ENCODE measurements around the gene RAC2. TPM values are rescaled to one million over a fixed set of nuclear protein-coding genes. Genes with fewer than 3 reads are reported as not detected.

The RAC2 gene
- total RNA-seq, 1 donor from 2014 or later = 6.3 TPM

DNA sequence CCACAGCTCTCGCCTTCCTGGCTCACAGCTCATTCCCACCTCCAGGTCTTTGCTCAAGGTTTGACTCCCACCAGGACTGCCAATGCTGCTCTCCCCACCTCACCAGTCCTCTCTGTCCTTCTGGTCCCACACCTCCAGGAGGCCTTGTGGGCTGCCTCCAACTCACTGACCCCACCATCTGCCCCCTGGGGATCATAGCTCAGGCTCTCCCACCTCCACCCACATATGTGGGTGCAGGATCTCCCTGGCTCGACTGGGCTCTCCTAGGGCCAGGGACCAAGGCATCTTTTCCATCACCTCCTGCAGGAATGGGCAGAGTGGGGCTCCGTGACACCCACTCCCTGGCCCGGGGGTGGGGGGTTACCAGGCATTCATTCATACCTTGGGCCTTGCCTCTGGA lies 18.0 kb downstream of the RAC2 start:
- FAIRE-seq = no peak
- Histone ChIP-seq H3K27me3 (ENCODE audit: control insufficient read depth, insufficient read depth, low read length) (no peaks in the 10 kb centered on the region), H3K4me3 (ENCODE audit: low read depth, low read length) (no peak overlapping the region), H3K36me3 (ENCODE audit: control insufficient read depth, insufficient read depth, low read length) (peaks cover 5% of the 10 kb centered on the region)
- DNase-seq (ENCODE audit: low read depth) = no peak
- TF ChIP-seq, protein P1, sequence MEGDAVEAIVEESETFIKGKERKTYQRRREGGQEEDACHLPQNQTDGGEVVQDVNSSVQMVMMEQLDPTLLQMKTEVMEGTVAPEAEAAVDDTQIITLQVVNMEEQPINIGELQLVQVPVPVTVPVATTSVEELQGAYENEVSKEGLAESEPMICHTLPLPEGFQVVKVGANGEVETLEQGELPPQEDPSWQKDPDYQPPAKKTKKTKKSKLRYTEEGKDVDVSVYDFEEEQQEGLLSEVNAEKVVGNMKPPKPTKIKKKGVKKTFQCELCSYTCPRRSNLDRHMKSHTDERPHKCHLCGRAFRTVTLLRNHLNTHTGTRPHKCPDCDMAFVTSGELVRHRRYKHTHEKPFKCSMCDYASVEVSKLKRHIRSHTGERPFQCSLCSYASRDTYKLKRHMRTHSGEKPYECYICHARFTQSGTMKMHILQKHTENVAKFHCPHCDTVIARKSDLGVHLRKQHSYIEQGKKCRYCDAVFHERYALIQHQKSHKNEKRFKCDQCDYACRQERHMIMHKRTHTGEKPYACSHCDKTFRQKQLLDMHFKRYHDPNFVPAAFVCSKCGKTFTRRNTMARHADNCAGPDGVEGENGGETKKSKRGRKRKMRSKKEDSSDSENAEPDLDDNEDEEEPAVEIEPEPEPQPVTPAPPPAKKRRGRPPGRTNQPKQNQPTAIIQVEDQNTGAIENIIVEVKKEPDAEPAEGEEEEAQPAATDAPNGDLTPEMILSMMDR (IDR thresholded peaks at IDR 0.05; ENCODE audit: insufficient read depth, low read length, severe bottlenecking) = no peak

DNA sequence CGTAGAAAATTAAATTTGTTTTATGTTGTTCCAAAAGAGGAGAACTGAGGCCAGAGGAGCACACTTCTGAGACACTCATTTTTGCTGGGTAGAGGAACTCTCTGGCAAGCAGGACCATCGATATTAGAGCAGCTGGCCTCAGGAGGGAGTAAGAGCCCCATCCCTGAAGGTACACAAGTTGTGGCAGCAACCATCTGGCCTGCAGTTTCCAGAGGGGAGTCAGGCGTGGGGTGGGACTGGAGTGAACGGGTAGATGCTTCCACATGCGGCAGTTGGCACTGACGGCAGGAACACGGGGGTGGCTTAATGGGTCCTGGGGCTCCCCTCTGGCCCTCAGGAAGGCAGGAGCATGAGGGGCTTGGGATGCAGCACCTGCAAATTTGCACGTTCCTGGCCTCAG lies 18.6 kb downstream of the RAC2 start:
- Histone ChIP-seq H3K4me3 (ENCODE audit: low read depth, low read length) (no peak overlapping the region), H3K27me3 (ENCODE audit: control insufficient read depth, insufficient read depth, low read length) (no peaks in the 10 kb centered on the region), H3K36me3 (ENCODE audit: control insufficient read depth, insufficient read depth, low read length) (peaks cover 4% of the 10 kb centered on the region)
- TF ChIP-seq, protein P1 (IDR thresholded peaks at IDR 0.05; ENCODE audit: insufficient read depth, low read length, severe bottlenecking) = no peak
- no peak for DNase-seq (ENCODE audit: low read depth)
- FAIRE-seq = no peak

DNA sequence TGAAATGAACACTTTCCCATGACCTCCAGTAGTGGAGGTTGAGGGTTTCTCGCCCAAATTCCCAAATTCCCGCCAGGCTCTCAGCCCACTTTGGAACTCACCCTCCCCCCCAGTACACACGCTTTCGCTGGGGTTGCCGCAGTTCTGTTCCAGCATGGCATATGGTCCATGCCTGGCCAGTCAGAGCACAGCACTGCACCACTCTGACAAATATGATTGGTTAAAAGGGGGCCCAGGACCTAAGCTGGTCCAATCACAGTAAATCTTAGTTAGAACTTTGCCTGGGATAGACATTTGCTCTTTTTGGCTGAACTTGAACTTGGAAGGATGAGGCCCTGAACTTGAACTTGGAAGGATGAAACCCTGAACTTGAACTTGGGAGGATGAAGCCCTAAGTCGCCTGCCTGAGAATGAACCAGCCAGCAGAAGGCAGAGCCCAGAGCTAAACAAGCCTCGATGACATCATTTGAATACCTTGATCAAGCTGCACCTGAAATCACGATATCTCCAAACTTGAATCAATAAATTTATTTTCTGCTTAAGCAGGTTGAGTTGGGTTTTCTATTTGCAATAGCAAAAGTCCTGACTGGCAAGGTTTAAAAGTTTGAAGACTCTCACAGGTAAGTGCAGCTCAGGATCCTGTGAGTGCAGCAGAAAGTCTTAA lies 19.2 kb downstream of the RAC2 start:
- Histone ChIP-seq H3K27me3 (ENCODE audit: control insufficient read depth, insufficient read depth, low read length) (no peaks in the 10 kb centered on the region), H3K36me3 (ENCODE audit: control insufficient read depth, insufficient read depth, low read length) (peaks cover 3% of the 10 kb centered on the region), H3K4me3 (ENCODE audit: low read depth, low read length) (no peak overlapping the region)
- no peak for DNase-seq (ENCODE audit: low read depth)
- FAIRE-seq = peak; percentile 58
- TF ChIP-seq, protein P1 (IDR thresholded peaks at IDR 0.05; ENCODE audit: insufficient read depth, low read length, severe bottlenecking) = no peak

DNA sequence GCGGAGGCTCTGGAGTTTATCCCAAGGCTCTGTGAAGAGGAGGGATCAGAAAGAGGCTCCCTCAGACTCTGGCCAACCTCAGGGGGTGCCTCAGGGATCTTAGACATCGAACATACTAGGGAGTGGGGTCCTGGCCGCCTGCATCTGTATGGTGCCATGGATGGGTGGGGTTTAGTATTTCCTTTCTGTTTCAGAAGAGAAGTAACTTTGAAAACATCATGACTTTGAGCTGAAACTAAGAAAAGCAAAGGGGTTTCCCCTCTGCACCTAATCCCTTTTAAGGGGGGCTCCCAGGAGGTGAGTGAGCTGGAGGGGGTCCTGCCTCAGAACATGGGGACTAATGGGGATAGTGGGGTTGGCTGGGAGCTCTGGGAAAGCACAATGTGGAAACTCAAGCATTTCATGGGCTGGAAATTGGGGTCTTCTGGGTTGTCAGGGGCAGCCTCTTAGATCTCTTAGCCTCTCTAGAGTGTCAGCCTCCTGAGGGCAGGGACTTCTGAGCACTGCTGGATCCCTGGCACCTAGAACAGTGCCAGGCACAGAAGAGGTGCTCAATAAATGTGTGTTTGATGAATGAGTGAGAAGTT lies 20.0 kb downstream of the RAC2 start:
- TF ChIP-seq, protein P1 (IDR thresholded peaks at IDR 0.05; ENCODE audit: insufficient read depth, low read length, severe bottlenecking) = no peak
- FAIRE-seq = no peak
- H3K4me3 ChIP-seq (ENCODE audit: low read depth, low read length) = no peak overlapping the region
- H3K36me3 ChIP-seq (ENCODE audit: control insufficient read depth, insufficient read depth, low read length) = peaks cover 3% of the 10 kb centered on the region
- DNase-seq (ENCODE audit: low read depth) = no peak
- no peaks in the 10 kb centered on the region for H3K27me3 ChIP-seq (ENCODE audit: control insufficient read depth, insufficient read depth, low read length)

DNA sequence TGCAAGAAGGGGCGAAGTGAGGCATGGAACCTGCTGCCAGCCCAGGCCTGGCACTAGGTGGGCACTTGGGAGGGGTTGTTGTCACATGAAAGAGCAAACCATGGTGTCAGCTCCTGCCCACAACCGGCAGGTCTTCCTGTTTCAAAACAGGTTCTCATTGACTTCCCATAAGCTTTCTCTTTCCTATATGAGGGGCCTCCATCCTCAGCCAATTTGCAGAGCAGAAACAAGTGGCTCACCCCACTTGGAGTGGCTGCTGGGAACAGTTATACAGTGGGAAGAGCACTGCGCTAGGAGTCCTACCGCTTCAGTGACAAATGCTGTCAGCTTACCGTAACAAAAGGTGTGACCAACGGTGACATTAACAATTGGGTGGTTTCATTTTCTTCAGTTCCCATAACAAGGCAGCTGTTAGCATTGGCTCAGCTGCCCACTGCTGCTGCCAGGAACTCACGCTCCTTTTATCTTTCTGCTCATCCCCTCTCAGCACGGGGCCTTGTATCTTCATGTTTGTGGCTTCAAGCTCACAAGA lies 21.6 kb downstream of the RAC2 start:
- TF ChIP-seq, protein P1 (IDR thresholded peaks at IDR 0.05; ENCODE audit: insufficient read depth, low read length, severe bottlenecking) = no peak

More for the DNA sequence above, 21.6 kb downstream of the RAC2 start:
- DNase-seq (ENCODE audit: low read depth) (no peak), FAIRE-seq (peak; percentile 55)
- H3K4me3 ChIP-seq (ENCODE audit: low read depth, low read length) = no peak overlapping the region
- peaks cover 3% of the 10 kb centered on the region for H3K36me3 ChIP-seq (ENCODE audit: control insufficient read depth, insufficient read depth, low read length)
- no peaks in the 10 kb centered on the region for H3K27me3 ChIP-seq (ENCODE audit: control insufficient read depth, insufficient read depth, low read length)
